Iris pigment epithelial cell (primary cell): ENCODE results near the gene PTPRK.

Source experiments
- DNase-seq: peaks from one replicate; pipeline ENCODE4 v3.0.0-alpha.2; 2011; ENCODE audit warnings: low read depth

Gene PTPRK

DNA sequence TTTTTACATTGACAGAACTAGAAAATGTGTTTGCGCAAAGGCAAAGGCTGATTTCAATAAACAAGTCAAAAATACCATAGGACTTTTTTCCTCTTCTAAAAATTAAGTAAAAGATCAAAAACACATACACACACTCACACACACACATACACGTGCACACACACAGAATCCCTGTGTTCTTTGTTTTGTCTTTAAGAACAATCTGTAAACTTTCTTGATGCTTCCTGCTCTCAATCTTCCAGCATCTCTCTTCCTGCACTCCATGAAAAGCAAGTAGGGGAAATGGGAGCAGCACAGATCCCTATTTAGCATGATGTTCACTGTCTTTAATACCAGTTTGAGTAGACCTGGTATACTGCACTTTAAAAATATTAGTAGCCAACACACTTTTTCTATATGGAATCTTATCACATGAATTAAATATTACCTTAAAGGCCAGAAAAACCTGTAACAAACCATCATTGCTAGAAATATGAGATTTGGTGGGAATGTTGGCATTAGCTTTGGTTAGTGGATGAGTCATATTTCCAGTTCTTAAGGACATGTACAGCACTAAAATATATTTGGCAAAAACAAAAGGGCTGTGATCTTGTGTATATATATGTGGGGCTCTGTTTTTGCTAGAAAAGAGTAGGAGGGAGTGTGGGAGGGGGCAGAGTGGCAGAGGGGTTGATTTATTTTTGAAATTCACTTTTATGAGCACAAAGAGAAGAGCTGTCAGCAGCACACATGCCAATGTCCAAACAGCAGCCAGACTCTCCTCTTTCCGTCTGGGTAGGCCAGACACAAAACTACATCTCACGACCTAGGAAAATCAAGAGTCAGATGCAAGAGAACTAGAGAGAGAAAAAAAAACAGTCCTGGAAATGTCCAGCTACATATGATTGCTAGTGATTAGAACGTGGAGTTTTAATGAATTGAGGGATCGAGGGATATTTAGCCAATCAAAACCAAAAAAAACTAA, 4.6 kb downstream of the PTPRK start:
- DNase-seq: peak; percentile 75

DNA sequence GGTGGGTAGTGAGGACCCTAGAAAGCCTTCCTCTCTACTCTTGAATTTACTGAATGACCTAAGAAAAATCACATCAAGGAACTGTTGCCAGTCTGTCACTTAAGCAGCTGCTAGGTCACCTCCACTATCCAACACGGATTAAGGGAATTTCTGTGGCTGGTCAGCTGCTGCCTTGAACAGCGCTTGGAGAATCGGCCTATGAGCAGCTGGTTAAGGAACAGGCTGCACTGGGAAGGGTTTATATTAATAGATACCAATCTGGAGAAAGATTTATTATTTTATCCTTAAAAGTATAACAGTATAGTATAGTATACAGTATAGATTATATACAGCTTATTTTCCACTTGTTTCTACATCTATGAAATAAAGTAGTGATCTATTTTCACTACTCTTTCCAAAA, 6.5 kb downstream of the PTPRK start:
- no peak for DNase-seq

GRCh38 chr6:128512296-128512695, 8.1 kb downstream of the PTPRK start:
- no peak for DNase-seq

GRCh38 chr6:128511506-128511905, 8.9 kb downstream of the PTPRK start:
- DNase-seq: peak; percentile 62

GRCh38 chr6:128509709-128510108, 10.7 kb downstream of the PTPRK start:
- DNase-seq: no peak

- peak; percentile 97 for DNase-seq
Measured at GRCh38 chr6:128508588-128509296, 11.7 kb downstream of the PTPRK start.

DNA sequence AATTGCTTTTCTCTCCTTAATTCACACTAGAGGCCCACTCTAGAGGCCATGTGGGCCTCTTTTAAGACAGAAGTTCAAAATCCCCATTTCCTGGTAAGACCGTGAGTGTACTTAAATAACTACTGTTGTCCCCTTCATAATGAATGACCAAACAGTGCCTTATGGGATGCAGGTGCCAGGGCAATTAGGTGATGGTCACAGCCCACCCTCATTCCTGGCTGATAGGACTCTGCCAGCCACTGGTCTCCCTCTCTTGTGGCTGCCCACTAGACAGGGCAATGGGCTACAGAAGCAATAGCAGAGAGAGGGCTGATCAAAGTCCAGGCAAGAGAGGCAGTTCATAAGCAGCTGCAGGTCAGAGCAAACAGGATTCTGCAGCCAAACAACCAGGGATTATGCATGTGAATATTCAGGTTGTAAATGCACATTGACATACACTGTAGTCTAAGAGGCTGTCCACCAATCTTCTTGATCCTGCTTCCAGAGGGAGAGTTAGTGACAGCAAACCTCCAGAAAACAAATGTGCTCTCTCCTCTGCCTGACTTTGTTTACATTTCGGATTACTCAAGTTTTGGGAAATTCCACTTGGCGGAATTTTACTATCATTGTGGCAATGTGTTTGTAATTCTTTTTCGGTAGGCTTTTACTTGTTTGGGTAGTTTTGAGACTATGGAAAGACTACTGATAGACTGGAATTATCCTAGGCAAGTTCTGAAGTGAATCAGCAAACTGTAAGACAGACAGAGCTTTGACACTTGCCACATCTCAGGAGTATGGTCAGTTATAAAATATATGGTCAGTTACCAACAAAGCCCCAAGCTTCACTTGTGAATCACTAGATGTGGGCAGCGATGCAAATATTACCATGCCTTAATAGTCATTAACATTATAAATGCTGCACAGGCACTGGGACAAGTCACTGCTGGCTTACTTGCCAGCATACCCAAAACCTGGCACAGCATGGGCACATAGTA, 12.8 kb downstream of the PTPRK start:
- DNase-seq: peak; percentile 69

GRCh38 chr6:128505603-128506002, 14.8 kb downstream of the PTPRK start:
- DNase-seq: no peak

DNA sequence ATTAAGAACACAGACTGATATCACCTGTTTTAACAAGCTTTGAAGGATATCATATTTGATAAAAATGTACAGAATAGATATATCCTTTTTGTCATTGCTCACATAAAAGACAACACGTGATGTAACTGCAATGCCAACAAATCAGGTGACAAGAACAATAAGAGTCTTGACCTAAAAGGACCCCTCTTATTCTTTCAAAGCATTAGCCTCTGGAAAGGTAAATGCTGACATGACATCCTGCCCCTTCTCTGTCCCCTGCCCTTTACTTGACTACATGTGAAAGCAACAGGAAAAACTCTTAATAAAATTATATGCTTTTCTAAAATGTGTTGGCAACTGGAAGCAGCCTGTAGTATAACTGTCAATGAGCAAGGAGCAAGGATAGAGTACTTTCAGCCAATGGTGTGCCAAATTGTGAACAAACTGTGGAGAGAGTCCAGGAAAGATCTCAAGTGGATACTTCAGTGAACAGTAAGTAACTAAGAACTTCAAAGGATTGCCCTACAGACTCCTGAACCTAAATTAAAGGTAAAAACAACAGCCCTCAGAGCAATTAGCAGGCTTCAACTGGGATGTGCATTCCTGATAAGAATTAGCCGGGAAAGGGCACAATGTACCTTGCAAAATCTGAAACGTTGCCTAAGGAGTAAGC, 16.3 kb downstream of the PTPRK start:
- no peak for DNase-seq

GRCh38 chr6:128500749-128501600, 19.4 kb downstream of the PTPRK start:
- DNase-seq: no peak

DNA sequence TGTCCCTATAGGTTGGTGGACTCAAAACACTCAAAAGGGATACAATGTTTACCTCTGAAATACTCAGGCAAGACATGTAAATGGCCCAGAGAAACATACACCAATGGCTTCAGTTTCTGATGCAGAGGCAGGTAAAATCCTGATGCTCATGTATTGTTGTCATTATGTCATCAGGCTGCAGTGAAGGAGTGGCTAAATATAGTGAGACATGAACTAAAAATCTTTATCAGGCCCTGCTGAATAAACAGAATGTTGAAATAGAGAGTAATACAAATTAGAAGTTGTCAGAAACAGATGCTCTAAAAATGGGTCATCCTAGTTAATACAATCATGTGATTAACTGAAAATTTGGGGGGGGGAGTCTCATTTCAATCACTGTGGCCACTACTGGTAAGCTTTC, 20.4 kb downstream of the PTPRK start:
- peak; percentile 41 for DNase-seq

DNA sequence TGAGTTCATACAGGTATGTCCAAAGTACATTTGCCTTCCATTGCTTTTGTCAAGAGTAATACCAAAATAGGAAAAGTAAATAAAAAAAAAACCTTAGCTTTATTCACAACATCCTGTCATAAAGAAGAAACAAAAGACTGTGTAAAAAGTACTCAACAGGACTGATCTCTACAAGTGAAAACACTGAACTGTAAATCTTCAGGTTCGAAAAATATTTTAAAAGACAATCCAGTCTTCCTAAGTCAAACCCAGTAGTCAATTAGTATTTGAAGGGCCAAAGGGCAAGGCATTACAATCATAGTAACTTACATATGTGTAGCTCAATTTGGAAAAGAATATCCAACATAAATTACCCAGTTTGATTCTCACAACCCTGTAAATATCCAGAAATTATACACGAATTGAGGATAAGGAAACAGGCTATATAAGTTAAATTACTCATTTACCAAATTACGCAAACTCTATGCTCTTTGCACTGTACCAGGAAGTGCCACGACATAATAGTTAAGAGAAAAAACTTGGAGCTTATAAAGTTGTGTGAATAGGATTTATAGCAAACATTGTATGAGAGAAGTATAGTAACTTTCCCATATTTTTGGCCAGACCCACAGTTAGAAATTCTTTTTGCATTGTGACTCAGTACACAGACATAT, 21.2 kb downstream of the PTPRK start:
- no peak for DNase-seq

- DNase-seq: no peak
Measured at GRCh38 chr6:128498234-128498633, 22.2 kb downstream of the PTPRK start.

- DNase-seq: no peak
Measured at GRCh38 chr6:128495536-128496333, 24.7 kb downstream of the PTPRK start.

DNA sequence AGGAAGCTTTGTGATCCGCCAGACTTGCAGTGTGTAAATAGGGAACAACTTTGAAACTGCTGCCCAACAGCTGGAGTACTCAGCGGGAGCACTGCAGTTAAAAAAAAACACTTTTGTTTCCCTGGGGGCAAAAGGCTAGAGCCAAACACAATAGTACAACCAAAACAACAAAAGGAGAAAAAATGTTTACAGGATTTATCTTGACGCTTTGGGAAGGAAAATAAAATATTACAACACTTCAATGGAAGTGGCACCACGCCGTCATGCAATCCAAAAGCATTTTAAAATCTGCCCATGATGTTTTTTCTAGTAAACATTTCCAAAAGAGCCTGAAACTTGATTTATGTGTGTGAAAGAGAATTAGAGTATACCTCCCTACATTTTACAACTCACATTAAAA, 26.0 kb downstream of the PTPRK start:
- no peak for DNase-seq

DNA sequence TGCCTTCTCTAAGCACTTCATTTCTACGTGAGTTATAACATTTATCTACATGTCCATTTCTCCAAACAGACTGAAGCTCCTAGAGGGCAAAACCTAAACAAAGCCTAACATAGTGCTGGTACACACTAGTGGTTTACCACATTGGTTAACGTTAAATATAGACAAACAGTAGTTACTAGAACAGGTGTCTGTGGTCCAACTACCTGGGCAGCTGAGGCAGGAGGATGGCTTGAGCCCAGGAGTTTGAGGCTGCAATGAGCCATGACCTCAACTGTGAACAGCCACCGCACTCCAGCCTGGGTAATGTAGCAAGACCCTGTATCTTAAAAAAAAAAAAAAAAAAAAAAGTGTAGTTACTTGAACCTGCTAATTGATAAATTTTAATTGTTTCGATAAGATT, 26.5 kb downstream of the PTPRK start:
- DNase-seq: no peak

DNA sequence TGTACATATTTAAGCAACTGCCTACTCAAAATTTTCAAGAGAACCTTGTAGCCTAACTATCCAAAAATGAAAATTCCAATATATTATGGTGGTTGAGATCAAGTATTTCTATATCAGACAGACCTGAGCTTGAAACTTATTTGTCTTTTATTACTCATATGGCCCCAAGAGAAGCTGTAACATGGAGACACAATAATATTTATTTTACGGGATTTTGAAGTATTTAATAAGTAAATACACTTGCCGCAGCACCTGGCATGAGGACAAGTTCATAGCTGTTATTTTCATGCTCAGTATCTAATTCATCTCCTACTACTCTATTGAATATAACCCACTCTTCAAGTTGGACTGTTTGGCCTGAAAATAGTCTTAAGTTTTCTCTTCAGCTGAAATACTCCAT, 28.0 kb downstream of the PTPRK start:
- DNase-seq: peak; percentile 82

- peak; percentile 60 for DNase-seq
Measured at GRCh38 chr6:128491610-128492206, 28.7 kb downstream of the PTPRK start.

GRCh38 chr6:128491100-128491581, 29.3 kb downstream of the PTPRK start:
- peak; percentile 30 for DNase-seq
